ENCODE results near the gene FBXO9. TPM values are rescaled to one million over a fixed set of nuclear protein-coding genes. Genes with fewer than 3 reads are reported as not detected.

Gene FBXO9
- polyA plus RNA-seq, 3 donors, result 47.7 to 105 (median 61.5) TPM

GRCh38 chr6:53066874-53067706 is 1.9 kb downstream of the FBXO9 start:
- peaks cover 3 to 4% of the 10 kb centered on the region in 2 donors for H3K36me3 Mint-ChIP-seq
- H3K27me3 Mint-ChIP-seq (ENCODE audit: low read depth in 3 of 3), result peaks cover 3 to 5% (median 4%) of the 10 kb centered on the region in 3 donors
- Histone ChIP-seq H3K27ac (ENCODE audit: low read depth in 1 of 2, low read length in 2 of 2) (peak overlapping the region in 1 of 2 donors; percentile 85), H2AFZ (ENCODE audit: insufficient read depth, low read depth, low read length, poor library complexity, severe bottlenecking) (peak overlapping the region; percentile 18), H3K4me2 (replicated peaks; ENCODE audit: extremely low read depth, low read length, poor library complexity, severe bottlenecking) (peak overlapping the region; percentile 96), H3K36me3 (replicated peaks in 1 of 2; ENCODE audit: control insufficient read depth in 1 of 2, insufficient read depth in 2 of 2, low read length in 2 of 2) (peaks cover 8 to 16% of the 10 kb centered on the region in 2 donors), H3K9ac (ENCODE audit: insufficient read depth, low read length, poor library complexity, severe bottlenecking) (no peak overlapping the region), H4K20me1 (ENCODE audit: insufficient read depth, low read length) (peaks cover 28% of the 10 kb centered on the region), H3K79me2 (ENCODE audit: insufficient read depth, low read length) (peaks cover 73% of the 10 kb centered on the region), H3K4me3 (replicated peaks in 1 of 3; ENCODE audit: low read depth in 2 of 3, low read length in 3 of 3) (peak overlapping the region in 1 of 3 experiments; percentile 99), H3K27me3 (ENCODE audit: control insufficient read depth in 2 of 2, insufficient read depth in 2 of 2, low read length in 2 of 2) (no peaks in the 10 kb centered on the region), H3K4me1 (ENCODE audit: control insufficient read depth in 1 of 2, insufficient read depth in 2 of 2, low read length in 2 of 2) (peaks cover 39 to 51% of the 10 kb centered on the region in 2 donors), H3K9me3 (replicated peaks in 1 of 2; ENCODE audit: control insufficient read depth in 1 of 2, insufficient read depth in 1 of 2, low read length in 2 of 2) (no peaks in the 10 kb centered on the region)
- peak overlapping the region; percentile 22 to 88 (median 69) for H3K27ac Mint-ChIP-seq
- H3K4me3 Mint-ChIP-seq, result peak overlapping the region in 1 of 2 donors; percentile 100
- intact Hi-C loops (cut with micrococcal nuclease), result no loop called here
- TF ChIP-seq, protein P1, sequence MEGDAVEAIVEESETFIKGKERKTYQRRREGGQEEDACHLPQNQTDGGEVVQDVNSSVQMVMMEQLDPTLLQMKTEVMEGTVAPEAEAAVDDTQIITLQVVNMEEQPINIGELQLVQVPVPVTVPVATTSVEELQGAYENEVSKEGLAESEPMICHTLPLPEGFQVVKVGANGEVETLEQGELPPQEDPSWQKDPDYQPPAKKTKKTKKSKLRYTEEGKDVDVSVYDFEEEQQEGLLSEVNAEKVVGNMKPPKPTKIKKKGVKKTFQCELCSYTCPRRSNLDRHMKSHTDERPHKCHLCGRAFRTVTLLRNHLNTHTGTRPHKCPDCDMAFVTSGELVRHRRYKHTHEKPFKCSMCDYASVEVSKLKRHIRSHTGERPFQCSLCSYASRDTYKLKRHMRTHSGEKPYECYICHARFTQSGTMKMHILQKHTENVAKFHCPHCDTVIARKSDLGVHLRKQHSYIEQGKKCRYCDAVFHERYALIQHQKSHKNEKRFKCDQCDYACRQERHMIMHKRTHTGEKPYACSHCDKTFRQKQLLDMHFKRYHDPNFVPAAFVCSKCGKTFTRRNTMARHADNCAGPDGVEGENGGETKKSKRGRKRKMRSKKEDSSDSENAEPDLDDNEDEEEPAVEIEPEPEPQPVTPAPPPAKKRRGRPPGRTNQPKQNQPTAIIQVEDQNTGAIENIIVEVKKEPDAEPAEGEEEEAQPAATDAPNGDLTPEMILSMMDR (IDR thresholded peaks at IDR 0.05), result no peak
- no peak for DNase-seq
- WGBS (ENCODE audit: insufficient coverage), result 20% methylated on average over 1 of the region's 4 CpGs
- no peaks in the 10 kb centered on the region for H3K9me3 Mint-ChIP-seq
- H3K4me1 Mint-ChIP-seq, result peaks cover 49% of the 10 kb centered on the region

GRCh38 chr6:53067849-53068361 is 2.7 kb downstream of the FBXO9 start:
- H3K4me3 ChIP-seq (replicated peaks in 1 of 3; ENCODE audit: low read depth in 2 of 3, low read length in 3 of 3), result peak overlapping the region in 1 of 3 experiments; percentile 99
- TF ChIP-seq, protein P1 (IDR thresholded peaks at IDR 0.05), result no peak
- H3K79me2 ChIP-seq (ENCODE audit: insufficient read depth, low read length), result peaks cover 81% of the 10 kb centered on the region
- Mint-ChIP-seq H3K27me3 (ENCODE audit: low read depth in 3 of 3) (peaks cover 0 to 4% (median 3%) of the 10 kb centered on the region in 3 donors), H3K9me3 (no peaks in the 10 kb centered on the region), H3K4me1 (peaks cover 46% of the 10 kb centered on the region), H3K27ac (peak overlapping the region; percentile 32 to 88 (median 80)), H3K36me3 (peaks cover 9 to 12% of the 10 kb centered on the region in 2 donors), H3K4me3 (peak overlapping the region in 1 of 2 donors; percentile 35)
- H3K36me3 ChIP-seq (replicated peaks in 1 of 2; ENCODE audit: control insufficient read depth in 1 of 2, insufficient read depth in 2 of 2, low read length in 2 of 2), result peaks cover 14 to 24% of the 10 kb centered on the region in 2 donors
- H2AFZ ChIP-seq (ENCODE audit: insufficient read depth, low read depth, low read length, poor library complexity, severe bottlenecking), result no peak overlapping the region
- H3K27me3 ChIP-seq (ENCODE audit: control insufficient read depth in 2 of 2, insufficient read depth in 2 of 2, low read length in 2 of 2), result no peaks in the 10 kb centered on the region
- peak overlapping the region; percentile 96 for H3K4me2 ChIP-seq (replicated peaks; ENCODE audit: extremely low read depth, low read length, poor library complexity, severe bottlenecking)
- H3K27ac ChIP-seq (ENCODE audit: low read depth in 1 of 2, low read length in 2 of 2), result peak overlapping the region in 1 of 2 donors; percentile 85
- peaks cover 35% of the 10 kb centered on the region for H4K20me1 ChIP-seq (ENCODE audit: insufficient read depth, low read length)
- intact Hi-C loops (cut with micrococcal nuclease), result no loop called here
- peak; percentile 21 to 75 (median 58) for DNase-seq
- WGBS (ENCODE audit: insufficient coverage), result no CpG with 5 or more reads among the region's 1 CpG
- no peaks in the 10 kb centered on the region for H3K9me3 ChIP-seq (replicated peaks in 1 of 2; ENCODE audit: control insufficient read depth in 1 of 2, insufficient read depth in 1 of 2, low read length in 2 of 2)
- H3K9ac ChIP-seq (ENCODE audit: insufficient read depth, low read length, poor library complexity, severe bottlenecking), result no peak overlapping the region
- peaks cover 38 to 47% of the 10 kb centered on the region in 2 donors for H3K4me1 ChIP-seq (ENCODE audit: control insufficient read depth in 1 of 2, insufficient read depth in 2 of 2, low read length in 2 of 2)

Data from CD14-positive monocyte (primary cell).